NAMALWA (cell line): ENCODE data around the gene PCDHA10.
"Not testable (repeated sequence)": the region's sequence is repeated elsewhere in the genome, so short reads cannot be mapped to it uniquely, and the experiment has no call there.

Experiments
- DNase-seq: peaks from one replicate; pipeline ENCODE4 v3.0.0-alpha.2; 2015; ENCODE audit warnings: low spot score

Gene PCDHA10

GRCh38 chr5:140855772-140856674, at the start of gene PCDHA10:
TSS of gene PCDHA10 (plus strand) at chr5:140855897. CDS start at chr5:140856049, 152 bp downstream.
- peak; percentile 61 for DNase-seq

- peak; percentile 15 for DNase-seq
These were observed 48.6 kb upstream of the PCDHA10 start, which contains the start of gene PCDHA4 for GRCh38 chr5:140806834-140807775. TSS of gene PCDHA4 (plus strand) at chr5:140807068.

GRCh38 chr5:140808241-140808888, 47.3 kb upstream of the PCDHA10 start:
- DNase-seq: not testable (repeated sequence)

GRCh38 chr5:140808889-140809291, 46.8 kb upstream of the PCDHA10 start:
- no peak for DNase-seq

DNA sequence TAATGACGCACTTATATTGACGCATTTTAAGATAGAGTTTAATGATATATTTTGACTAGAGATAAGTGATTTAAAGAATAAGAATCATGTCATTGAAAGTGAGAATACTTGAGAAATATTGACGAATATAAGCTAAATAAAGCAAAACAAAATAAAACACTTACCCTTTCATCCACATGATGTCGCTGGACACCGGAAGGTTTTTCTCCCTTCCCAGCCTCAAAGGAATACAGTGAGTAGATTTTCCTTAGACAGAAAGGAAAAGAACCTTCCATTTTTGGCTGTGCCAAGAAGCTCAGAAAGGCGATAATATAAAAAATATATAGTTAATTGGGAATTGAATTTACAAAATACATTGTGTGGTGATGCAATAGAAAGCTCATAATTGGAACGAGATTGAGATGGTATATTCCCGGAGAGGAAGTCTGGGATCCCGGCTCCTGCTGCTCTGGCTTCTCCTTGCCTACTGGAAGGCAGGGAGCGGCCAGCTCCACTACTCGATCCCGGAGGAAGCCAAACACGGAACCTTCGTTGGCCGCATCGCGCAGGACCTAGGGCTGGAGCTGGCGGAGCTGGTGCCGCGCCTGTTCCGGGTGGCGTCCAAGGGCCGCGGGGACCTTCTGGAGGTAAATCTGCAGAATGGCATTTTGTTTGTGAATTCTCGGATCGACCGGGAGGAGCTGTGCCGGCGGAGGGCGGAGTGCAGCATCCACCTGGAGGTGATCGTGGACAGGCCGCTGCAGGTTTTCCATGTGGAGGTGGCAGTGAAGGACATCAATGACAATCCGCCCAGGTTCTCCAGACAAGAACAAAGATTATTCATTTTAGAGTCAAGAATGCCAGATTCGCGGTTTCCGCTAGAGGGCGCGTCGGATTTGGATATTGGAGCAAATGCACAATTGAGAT, 34.1 kb upstream of the PCDHA10 start, which contains the start of gene PCDHA5:
Gene PCDHA5 (plus strand): TSS at position 239 of the 906 bp plus-strand sequence.
- DNase-seq: peak; percentile 47

DNA sequence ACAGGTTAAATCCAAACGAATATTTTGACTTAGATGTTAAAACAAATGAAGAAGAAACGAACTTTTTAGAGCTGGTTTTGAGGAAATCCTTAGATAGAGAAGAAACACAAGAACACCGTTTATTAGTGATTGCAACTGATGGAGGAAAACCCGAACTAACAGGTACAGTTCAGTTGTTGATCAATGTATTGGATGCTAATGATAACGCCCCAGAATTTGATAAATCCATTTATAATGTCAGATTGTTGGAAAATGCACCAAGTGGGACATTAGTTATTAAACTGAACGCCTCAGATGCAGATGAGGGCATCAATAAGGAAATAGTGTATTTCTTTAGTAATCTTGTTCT, 33.4 kb upstream of the PCDHA10 start:
- DNase-seq: no peak

- not testable (repeated sequence) for DNase-seq
These were observed 32.7 kb upstream of the PCDHA10 start for GRCh38 chr5:140822969-140823368.

GRCh38 chr5:140823475-140823874, 32.2 kb upstream of the PCDHA10 start:
- DNase-seq: no peak

- no peak for DNase-seq
These were observed 27.9 kb upstream of the PCDHA10 start, which contains the start of gene PCDHA6 for GRCh38 chr5:140827704-140828361. TSS of gene PCDHA6 (plus strand) at chr5:140827960. CDS start at chr5:140828092, 132 bp downstream.

GRCh38 chr5:140828362-140828737, 27.3 kb upstream of the PCDHA10 start:
- DNase-seq: no peak

GRCh38 chr5:140829511-140830501, 25.9 kb upstream of the PCDHA10 start:
- DNase-seq: not testable (repeated sequence)

DNA sequence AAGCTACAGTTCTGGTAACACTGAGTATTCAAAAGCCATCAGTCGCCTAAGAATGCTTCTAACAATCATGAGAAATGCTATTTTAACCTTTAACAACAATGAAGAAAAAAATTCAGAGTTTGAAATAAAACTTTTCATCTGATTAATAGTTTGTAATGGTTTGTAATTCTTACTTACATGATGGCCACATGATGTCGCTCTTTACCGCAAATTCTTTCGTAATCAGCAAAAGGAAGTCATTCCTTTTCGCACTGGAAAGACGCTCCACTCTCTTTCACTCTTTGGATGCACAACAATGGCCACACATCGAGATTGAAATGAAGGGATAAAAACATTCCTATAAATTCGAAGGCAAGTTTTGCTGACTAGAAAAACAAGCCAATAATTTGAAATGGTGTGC, 21.7 kb upstream of the PCDHA10 start, which contains the start of gene PCDHA7:
Gene PCDHA7 (plus strand): TSS at position 277 of the 400 bp plus-strand sequence. CDS start 115 bp downstream, at position 392.
- no peak for DNase-seq

- DNase-seq: not testable (repeated sequence)
These were observed 21.2 kb upstream of the PCDHA10 start for GRCh38 chr5:140834439-140835008.

DNA sequence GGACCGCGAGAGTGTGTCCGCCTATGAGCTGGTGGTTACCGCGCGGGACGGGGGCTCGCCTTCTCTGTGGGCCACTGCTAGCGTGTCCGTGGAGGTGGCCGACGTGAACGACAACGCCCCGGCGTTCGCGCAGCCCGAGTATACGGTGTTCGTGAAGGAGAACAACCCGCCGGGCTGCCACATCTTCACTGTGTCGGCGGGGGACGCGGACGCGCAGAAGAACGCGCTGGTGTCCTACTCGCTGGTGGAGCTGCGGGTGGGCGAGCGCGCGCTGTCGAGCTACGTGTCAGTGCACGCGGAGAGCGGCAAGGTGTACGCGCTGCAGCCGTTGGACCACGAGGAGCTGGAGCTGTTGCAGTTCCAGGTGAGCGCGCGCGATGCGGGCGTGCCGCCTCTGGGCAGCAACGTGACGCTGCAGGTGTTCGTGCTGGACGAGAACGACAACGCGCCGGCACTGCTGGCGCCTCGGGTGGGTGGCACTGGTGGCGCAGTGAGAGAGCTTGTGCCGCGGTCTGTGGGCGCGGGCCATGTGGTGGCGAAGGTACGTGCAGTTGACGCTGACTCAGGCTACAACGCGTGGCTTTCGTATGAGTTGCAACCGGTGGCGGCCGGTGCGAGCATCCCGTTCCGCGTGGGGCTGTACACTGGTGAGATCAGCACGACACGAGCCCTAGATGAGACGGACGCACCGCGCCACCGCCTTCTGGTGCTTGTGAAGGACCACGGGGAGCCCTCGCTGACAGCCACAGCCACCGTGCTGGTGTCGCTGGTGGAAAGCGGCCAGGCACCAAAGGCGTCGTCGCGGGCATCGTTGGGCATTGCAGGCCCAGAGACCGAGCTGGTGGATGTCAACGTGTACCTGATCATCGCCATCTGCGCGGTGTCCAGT, 19.8 kb upstream of the PCDHA10 start:
- no peak for DNase-seq

DNA sequence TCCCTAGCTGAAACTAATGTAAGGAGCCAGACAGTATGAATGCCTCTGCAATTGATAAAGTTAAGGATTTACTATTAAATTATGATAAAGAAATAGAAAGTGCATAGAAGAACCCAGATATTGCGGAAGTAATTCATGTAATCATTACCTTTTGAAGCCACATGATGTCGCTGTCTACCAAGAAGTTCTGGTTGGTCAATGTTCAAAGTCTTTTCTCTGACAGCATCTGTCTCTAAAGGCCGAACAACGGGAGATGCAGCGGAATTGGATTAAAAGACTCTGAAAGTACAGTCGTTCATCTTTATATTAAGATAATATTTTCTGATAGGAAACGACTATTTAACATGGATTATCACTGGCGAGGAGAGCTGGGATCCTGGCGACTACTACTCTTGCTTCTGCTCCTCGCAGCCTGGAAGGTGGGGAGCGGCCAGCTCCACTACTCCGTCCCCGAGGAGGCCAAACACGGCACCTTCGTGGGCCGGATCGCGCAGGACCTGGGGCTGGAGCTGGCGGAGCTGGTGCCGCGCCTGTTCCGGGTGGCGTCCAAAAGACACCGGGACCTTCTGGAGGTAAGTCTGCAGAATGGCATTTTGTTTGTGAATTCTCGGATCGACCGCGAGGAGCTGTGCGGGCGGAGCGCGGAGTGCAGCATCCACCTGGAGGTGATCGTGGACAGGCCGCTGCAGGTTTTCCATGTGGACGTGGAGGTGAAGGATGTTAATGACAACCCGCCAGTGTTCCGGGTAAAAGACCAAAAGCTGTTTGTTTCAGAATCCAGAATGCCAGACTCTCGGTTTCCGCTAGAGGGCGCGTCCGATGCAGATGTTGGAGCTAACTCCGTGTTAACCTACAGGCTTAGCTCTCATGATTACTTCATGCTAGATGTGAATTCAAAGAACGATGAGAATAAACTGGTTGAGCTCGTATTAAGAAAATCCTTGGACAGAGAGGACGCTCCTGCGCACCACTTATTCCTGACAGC, 14.4 kb upstream of the PCDHA10 start, which contains the start of gene PCDHA8:
Gene PCDHA8 (plus strand): TSS at position 210 of the 985 bp plus-strand sequence. CDS start 135 bp downstream, at position 345.
- DNase-seq: peak; percentile 72
